CD4-positive, alpha-beta memory T cell (primary cell): ENCODE results near the gene ZP1. TPM values are rescaled to one million over a fixed set of nuclear protein-coding genes. Genes with fewer than 3 reads are reported as not detected.

Source experiments
- CTCF ChIA-PET: fragments of 350-600 bp; sonication (Branson Sonifier 250); formaldehyde crosslinking; loops from one replicate; lab custom pipeline; 2021; ENCODE audit warnings: inconsistent platforms; ENCODE audit not compliant: partially characterized antibody; lab: Charles Lee
- POLR2A ChIA-PET: fragments of 350-600 bp; sonication (Branson Sonifier 250); formaldehyde crosslinking; loops from one replicate; lab custom pipeline; 2021; ENCODE audit not compliant: partially characterized antibody; lab: Charles Lee
- DNase-seq, 5 donors: peaks; one replicate each; pipeline versions ENCODE4 v3.0.0 to v3.0.0-alpha.2; 2020 to 2022; ENCODE audit warnings: mixed read lengths in 1 of 5
- H3K27ac ChIP-seq: one replicate; pipeline ENCODE4 v1.7.0; 2013; ENCODE audit warnings: low read depth, low read length
- H3K27me3 ChIP-seq: 2 replicates; pipeline ENCODE4 v1.7.0; 2013; ENCODE audit warnings: mild to moderate bottlenecking, low read length, moderate library complexity; ENCODE audit not compliant: insufficient read depth
- H3K36me3 ChIP-seq: 2 replicates; pipeline ENCODE4 v1.7.0; 2013; ENCODE audit warnings: mild to moderate bottlenecking, low read length, moderate library complexity; ENCODE audit not compliant: insufficient read depth
- H3K4me1 ChIP-seq: 2 replicates; pipeline ENCODE4 v1.7.0; 2013; ENCODE audit warnings: mild to moderate bottlenecking, low read length, moderate library complexity; ENCODE audit not compliant: insufficient read depth
- H3K4me3 ChIP-seq, 2 donors: one replicate each; pipeline ENCODE4 v1.7.0; 2013; ENCODE audit warnings: low read length in 2 of 2, mild to moderate bottlenecking in 1 of 2
- H3K9me3 ChIP-seq, 2 donors: one replicate each; pipeline ENCODE4 v1.7.0; 2013; ENCODE audit warnings: low read length in 2 of 2, control low read depth in 1 of 2; ENCODE audit not compliant: control insufficient read depth in 1 of 2
- H3K27ac Mint-ChIP-seq, 7 donors: one replicate each; pipeline ENCODE4 v1.8.0; 2020 to 2021; ENCODE audit warnings: mixed read lengths in 7 of 7, mild to moderate bottlenecking in 6 of 7, inconsistent platforms in 3 of 7, moderate library complexity in 3 of 7
- H3K27me3 Mint-ChIP-seq, 2 donors: one replicate each; pipeline ENCODE4 v1.8.0; 2020 to 2021; ENCODE audit warnings: mixed read lengths in 2 of 2
- H3K36me3 Mint-ChIP-seq, 2 donors: one replicate each; pipeline ENCODE4 v1.8.0; 2020 to 2021; ENCODE audit warnings: mixed read lengths in 2 of 2, inconsistent platforms in 1 of 2, mild to moderate bottlenecking in 1 of 2
- H3K4me1 Mint-ChIP-seq, 4 donors: one replicate each; pipeline ENCODE4 v1.8.0; 2020 to 2021; ENCODE audit warnings: mixed read lengths in 4 of 4, mild to moderate bottlenecking in 1 of 4
- H3K4me3 Mint-ChIP-seq, 8 donors: one replicate each; pipeline ENCODE4 v1.8.0; 2020 to 2021; ENCODE audit warnings: mixed read lengths in 8 of 8, mild to moderate bottlenecking in 7 of 8, moderate library complexity in 6 of 8, inconsistent platforms in 3 of 8
- H3K9me3 Mint-ChIP-seq, 8 donors: one replicate each; pipeline ENCODE4 v1.8.0; 2020 to 2021; ENCODE audit warnings: mixed read lengths in 8 of 8, mild to moderate bottlenecking in 5 of 8, inconsistent platforms in 3 of 8, moderate library complexity in 1 of 8
- intact Hi-C: fragments of 100-400 bp; cut with micrococcal nuclease; formaldehyde crosslinking; loops from one replicate; pipeline ENCODE4 v1.15.1; 2023
- polyA plus RNA-seq, 2 donors: library from polyadenylated mRNA; unstranded; fragments of 300-500 nt; fragmentation: Illumina TruSeq; gene quantifications; one replicate each; pipeline ENCODE4 v1.2.3, GENCODE V29; 2021
- total RNA-seq, 2 experiments: library from RNA; stranded (reverse); gene quantifications; one replicate each; pipeline ENCODE4 v1.2.3, GENCODE V29; 2021

Gene ZP1
- total and polyA plus RNA-seq, 4 experiments from 2014 or later, result 0.33 to 0.50 (median 0.41) TPM; not detected in 1

- H3K9me3 ChIP-seq, result no peaks in the 10 kb centered on the region
- ChIA-PET CTCF (interaction anchor here (1.3 kb wide), 1 partner anchor 49 kb away, joined by 3 read pairs; no protein-coding TSS in a partner anchor), POLR2A (interaction anchor here (1.1 kb wide), 1 partner anchor 34 kb away, joined by 4 read pairs; no protein-coding TSS in a partner anchor)
- Mint-ChIP-seq H3K27me3 (no peaks in the 10 kb centered on the region), H3K9me3 (peaks cover 0 to 3% (median 0%) of the 10 kb centered on the region in 8 donors), H3K4me1 (peaks cover 11 to 29% (median 21%) of the 10 kb centered on the region in 4 donors), H3K36me3 (peaks cover 0 to 5% of the 10 kb centered on the region in 2 donors), H3K27ac (peak overlapping the region in 1 of 7 donors; percentile 72), H3K4me3 (no peak overlapping the region)
- H3K27me3 ChIP-seq, result no peaks in the 10 kb centered on the region
- no peak for DNase-seq
- H3K36me3 ChIP-seq, result no peaks in the 10 kb centered on the region
- H3K27ac ChIP-seq, result no peak overlapping the region
- intact Hi-C loops, result no loop called here
- H3K4me1 ChIP-seq, result peaks cover 19% of the 10 kb centered on the region
- H3K4me3 ChIP-seq, result no peak overlapping the region
Observed at GRCh38 chr11:60838132-60838531, 29.2 kb upstream of the ZP1 start.

- intact Hi-C loops, result loop anchor here (1.0 kb wide), 2 partner anchors 66 to 321 kb away; partner anchors contain the start of genes PRPF19 and VPS37C
Observed at GRCh38 chr11:60840470-60841430, 26.6 kb upstream of the ZP1 start.

GRCh38 chr11:60841797-60842667, 25.3 kb upstream of the ZP1 start, which contains the start of gene CCDC86:
Gene CCDC86 (plus strand): TSS chr11:60842113. CDS start chr11:60842125, 12 bp downstream.
- intact Hi-C loops, result loop anchor here (1.0 kb wide), 2 partner anchors 64 to 319 kb away; partner anchors contain the start of genes PRPF19 and VPS37C
- Mint-ChIP-seq H3K27ac (peak within 1 kb of the TSS; percentile 93 to 99 (median 97)), H3K27me3 (no peaks in the 10 kb centered on the region), H3K4me1 (peaks cover 31 to 53% (median 43%) of the 10 kb centered on the region in 4 donors), H3K36me3 (peaks cover 4 to 16% of the 10 kb centered on the region in 2 donors), H3K9me3 (peaks cover 0 to 3% (median 0%) of the 10 kb centered on the region in 8 donors), H3K4me3 (peak within 1 kb of the TSS; percentile 89 to 99 (median 96))
- peak; percentile 97 to 100 (median 98) for DNase-seq
- H3K4me1 ChIP-seq, result peaks cover 38% of the 10 kb centered on the region
- ChIA-PET POLR2A (interaction anchor here (0.5 to 1.3 kb wide), 6 partner anchors 19 to 200 kb away, joined by 3 to 5 read pairs (median 4); no protein-coding TSS in a partner anchor), CTCF (interaction anchor here (0.7 to 2.0 kb wide), 6 partner anchors 9 to 345 kb away, joined by 3 to 10 read pairs (median 4); no protein-coding TSS in a partner anchor)
- H3K27ac ChIP-seq, result peak within 1 kb of the TSS; percentile 68
- peak within 1 kb of the TSS; percentile 69 to 87 for H3K4me3 ChIP-seq
- no peaks in the 10 kb centered on the region for H3K36me3 ChIP-seq
- no peaks in the 10 kb centered on the region for H3K27me3 ChIP-seq
- H3K9me3 ChIP-seq, result no peaks in the 10 kb centered on the region

More at GRCh38 chr11:60840470-60841430, 26.6 kb upstream of the ZP1 start:
- DNase-seq, result no peak
- H3K36me3 Mint-ChIP-seq, result peaks cover 4 to 15% of the 10 kb centered on the region in 2 donors
- Histone ChIP-seq H3K27me3 (no peaks in the 10 kb centered on the region), H3K4me1 (peaks cover 38% of the 10 kb centered on the region), H3K27ac (no peak overlapping the region), H3K9me3 (no peaks in the 10 kb centered on the region), H3K36me3 (no peaks in the 10 kb centered on the region), H3K4me3 (peak overlapping the region in 1 of 2 donors; percentile 87)
- peaks cover 31 to 54% (median 43%) of the 10 kb centered on the region in 4 donors for H3K4me1 Mint-ChIP-seq
- H3K4me3 Mint-ChIP-seq, result peak overlapping the region; percentile 39 to 99 (median 93)
- ChIA-PET CTCF (interaction anchor here (1.0 to 2.0 kb wide), 2 partner anchors 9 to 347 kb away, joined by 4 to 10 read pairs; no protein-coding TSS in a partner anchor), POLR2A (interaction anchor here (0.6 kb wide), 1 partner anchor 65 kb away, joined by 3 read pairs; no protein-coding TSS in a partner anchor)
- H3K9me3 Mint-ChIP-seq, result peaks cover 0 to 3% (median 0%) of the 10 kb centered on the region in 8 donors
- no peaks in the 10 kb centered on the region for H3K27me3 Mint-ChIP-seq
- H3K27ac Mint-ChIP-seq, result peak overlapping the region; percentile 78 to 99 (median 96)

GRCh38 chr11:60842668-60843600, 24.4 kb upstream of the ZP1 start:
- Mint-ChIP-seq H3K27me3 (no peaks in the 10 kb centered on the region), H3K4me1 (peaks cover 28 to 53% (median 41%) of the 10 kb centered on the region in 4 donors), H3K4me3 (peak overlapping the region; percentile 89 to 99 (median 96)), H3K9me3 (peaks cover 0 to 3% (median 0%) of the 10 kb centered on the region in 8 donors), H3K27ac (peak overlapping the region; percentile 74 to 99 (median 96)), H3K36me3 (peaks cover 5 to 16% of the 10 kb centered on the region in 2 donors)
- POLR2A ChIA-PET, result interaction anchor here (0.5 to 1.3 kb wide), 6 partner anchors 20 to 199 kb away, joined by 3 to 5 read pairs (median 4); no protein-coding TSS in a partner anchor
- Histone ChIP-seq H3K4me1 (peaks cover 38% of the 10 kb centered on the region), H3K4me3 (peak overlapping the region; percentile 69 to 87), H3K36me3 (no peaks in the 10 kb centered on the region), H3K9me3 (no peaks in the 10 kb centered on the region), H3K27me3 (no peaks in the 10 kb centered on the region), H3K27ac (peak overlapping the region; percentile 68)
- CTCF ChIA-PET, result interaction anchor here (0.7 to 1.8 kb wide), 4 partner anchors 10 to 73 kb away, joined by 3 to 7 read pairs (median 3); no protein-coding TSS in a partner anchor
- intact Hi-C loops, result no loop called here
- peak in 1 of 5 donors; percentile 4 for DNase-seq

- POLR2A ChIA-PET, result no interaction called here
- H3K27me3 Mint-ChIP-seq, result no peaks in the 10 kb centered on the region
Observed at GRCh38 chr11:60844045-60844869, 23.1 kb upstream of the ZP1 start.

More at GRCh38 chr11:60844045-60844869, 23.1 kb upstream of the ZP1 start:
- CTCF ChIA-PET, result interaction anchor here (1.1 to 1.8 kb wide), 2 partner anchors 13 to 55 kb away, joined by 5 to 7 read pairs; no protein-coding TSS in a partner anchor
- H3K36me3 Mint-ChIP-seq, result peaks cover 15 to 24% of the 10 kb centered on the region in 2 donors
- peak overlapping the region; percentile 89 to 99 (median 96) for H3K4me3 Mint-ChIP-seq
- DNase-seq, result no peak
- Histone ChIP-seq H3K27ac (peak overlapping the region; percentile 68), H3K4me1 (peaks cover 38% of the 10 kb centered on the region), H3K36me3 (no peaks in the 10 kb centered on the region), H3K27me3 (no peaks in the 10 kb centered on the region), H3K4me3 (no peak overlapping the region), H3K9me3 (no peaks in the 10 kb centered on the region)
- H3K4me1 Mint-ChIP-seq, result peaks cover 28 to 53% (median 41%) of the 10 kb centered on the region in 4 donors
- H3K27ac Mint-ChIP-seq, result peak overlapping the region; percentile 68 to 99 (median 93)
- peaks cover 0 to 3% (median 0%) of the 10 kb centered on the region in 8 donors for H3K9me3 Mint-ChIP-seq
- intact Hi-C loops, result no loop called here
